OCI-LY3 (cell line): ENCODE measurements around the gene CERKL.

ENCODE experiments used
- EZH2phosphoT487 ChIP-seq: fragments of 200-600 bp; shearing (Covaris generic); IDR thresholded peaks from 2 replicates; pipeline ENCODE4 v1.6.1; 2018; ENCODE audit warnings: antibody characterized with exemption, mixed run types, low read depth
- TF ChIP-seq, protein P1 (sequence below): fragments of 200-600, 300-600 bp; sonication (generic); IDR thresholded peaks from 2 replicates; pipeline ENCODE4 v1.5.1; 2014; ENCODE audit warnings: antibody characterized with exemption, low read length, low read depth

DNA sequence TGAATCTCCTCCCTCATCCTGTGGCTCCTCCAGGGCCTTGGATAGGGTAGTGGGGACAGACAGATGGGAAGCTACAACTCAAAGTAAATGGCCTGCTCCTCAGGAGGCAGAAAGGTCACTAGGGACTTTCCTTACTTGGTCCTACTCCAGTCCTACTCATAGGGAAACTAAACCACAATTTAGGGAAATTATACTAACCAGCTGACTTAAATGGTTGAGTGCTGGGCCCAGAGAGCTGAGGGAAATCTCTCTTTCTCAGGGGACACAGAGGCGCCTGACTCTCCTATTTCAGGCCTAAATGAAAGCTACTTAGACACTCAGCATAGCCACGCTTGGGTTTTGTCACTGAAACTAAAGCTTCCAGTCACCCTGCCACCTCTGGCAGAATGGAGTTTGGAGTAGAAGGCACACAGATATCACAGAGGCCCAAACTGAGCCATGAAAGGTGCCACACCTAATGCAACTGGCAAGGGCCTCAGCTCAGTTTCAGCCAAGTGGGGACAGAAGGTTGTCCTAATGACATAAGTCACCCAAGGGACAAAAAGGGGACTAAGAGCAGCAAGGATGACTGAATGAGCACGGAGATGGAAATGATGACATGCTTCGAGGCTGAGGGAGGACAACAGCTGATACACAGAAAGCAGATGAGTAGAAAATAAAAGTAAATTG is 24.0 kb downstream of the CERKL start:
- TF ChIP-seq, protein P1, sequence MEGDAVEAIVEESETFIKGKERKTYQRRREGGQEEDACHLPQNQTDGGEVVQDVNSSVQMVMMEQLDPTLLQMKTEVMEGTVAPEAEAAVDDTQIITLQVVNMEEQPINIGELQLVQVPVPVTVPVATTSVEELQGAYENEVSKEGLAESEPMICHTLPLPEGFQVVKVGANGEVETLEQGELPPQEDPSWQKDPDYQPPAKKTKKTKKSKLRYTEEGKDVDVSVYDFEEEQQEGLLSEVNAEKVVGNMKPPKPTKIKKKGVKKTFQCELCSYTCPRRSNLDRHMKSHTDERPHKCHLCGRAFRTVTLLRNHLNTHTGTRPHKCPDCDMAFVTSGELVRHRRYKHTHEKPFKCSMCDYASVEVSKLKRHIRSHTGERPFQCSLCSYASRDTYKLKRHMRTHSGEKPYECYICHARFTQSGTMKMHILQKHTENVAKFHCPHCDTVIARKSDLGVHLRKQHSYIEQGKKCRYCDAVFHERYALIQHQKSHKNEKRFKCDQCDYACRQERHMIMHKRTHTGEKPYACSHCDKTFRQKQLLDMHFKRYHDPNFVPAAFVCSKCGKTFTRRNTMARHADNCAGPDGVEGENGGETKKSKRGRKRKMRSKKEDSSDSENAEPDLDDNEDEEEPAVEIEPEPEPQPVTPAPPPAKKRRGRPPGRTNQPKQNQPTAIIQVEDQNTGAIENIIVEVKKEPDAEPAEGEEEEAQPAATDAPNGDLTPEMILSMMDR = no peak
- no peak for TF ChIP-seq EZH2phosphoT487
